Pancreas (tissue), 10 donors: ENCODE results near the gene ARCN1. TPM values are rescaled to one million over a fixed set of nuclear protein-coding genes. Genes with fewer than 3 reads are reported as not detected.

Experiments used
- ATAC-seq, 4 donors: fragments of 200-7000 bp; cut with Tn5 transposase; one replicate each; pipeline versions ENCODE4 v1.8.0 to v1.9.1; 2020; ENCODE audit warnings: mild to moderate bottlenecking in 4 of 4, moderate library complexity in 4 of 4
- DNase-seq, 6 donors: peaks; one replicate each; pipeline ENCODE4 v3.0.0-alpha.2; 2020
- FAIRE-seq: peaks from 2 replicates; lab custom pipeline; 2012; peaks lifted over from hg19 to GRCh38; lab: Jason Lieb, UNC
- H3K27ac ChIP-seq, 4 donors: fragments of 200-600 bp; sonication (generic); 1 replicate in 3 of 4; 2 replicates in 1 of 4; pipeline versions ENCODE4 v1.5.0 to v1.8.0; 2020
- H3K27me3 ChIP-seq, 4 donors: fragments of 200-600 bp; one replicate each; pipeline ENCODE4 v1.8.0; 2021
- H3K36me3 ChIP-seq, 3 donors: fragments of 200-600 bp; sonication (generic) in 1 of 3; one replicate each; pipeline versions ENCODE4 v1.5.0 to v1.8.0; 2020 to 2021
- H3K4me1 ChIP-seq, 3 donors: fragments of 200-600 bp; one replicate each; pipeline ENCODE4 v1.8.0; 2021
- H3K4me3 ChIP-seq, 4 donors: fragments of 200-600 bp; sonication (generic) in 2 of 4; one replicate each; pipeline versions ENCODE4 v1.5.0 to v1.8.0; 2020 to 2021
- H3K9me3 ChIP-seq, 4 donors: fragments of 200-600 bp; one replicate each; pipeline ENCODE4 v1.8.0; 2021
- CTCF ChIP-seq, 4 donors: fragments of 200-600 bp; sonication (generic) in 3 of 4; IDR thresholded peaks; one replicate each; pipeline versions ENCODE4 v1.5.0 to v1.8.0; 2021; ENCODE audit warnings: antibody characterized with exemption in 4 of 4
- WGBS, 2 donors: extraction: QIAGEN DNeasy Blood & Tissue Kit; methylation state at CpG; one replicate each; pipeline ENCODE4 v1.1.7; 2013; 5-methylcytosine and 5-hydroxymethylcytosine counted together
- intact Hi-C, 3 donors: fragments of 100-400 bp; cut with DNase I; formaldehyde crosslinking; loops; one replicate each; pipeline versions ENCODE4 v1.11.1 to v1.14.2; 2022
- polyA plus RNA-seq, 2 donors: library from polyadenylated mRNA; stranded (reverse); fragments of 200-250 nt; gene quantifications; one replicate each; pipeline ENCODE4 v1.2.3, GENCODE V29; 2013
- total RNA-seq, 6 donors: library from RNA; stranded (reverse); fragmentation: NEBNext Ultra II Directional in 4 of 6; extraction: Animal tissue kit (Norgen Biotek cat#: 25700) in 4 of 6; gene quantifications; one replicate each; pipeline versions ENCODE4 v1.2.1 to v1.2.4, GENCODE V29; 2021 to 2023
- donor health status: healthy with polysubstance abuse.
- donor health status: DM: no; HTN: no; CAD: no; lungs with moderate emphysema.
- donor health status: DM: no; HTN: no; CAD: no.
- donor health status: control.
- donor health status: control.
- donor health status: Bipolar disorder and iron deficiency.
- donor health status: DM: yes; HTN: yes; CAD: no.
- donor health status: DM: no; HTN: no; CAD: no.
- donor health status: DM: no; HTN: no; CAD: no.
- donor health status: DM: yes; HTN: yes; CAD: no.

ARCN1 gene
- total and polyA plus RNA-seq, 8 donors = 39.8 to 105 (median 86.3) TPM

- DNase-seq (no peak), ATAC-seq (no peak), FAIRE-seq (no peak)
- H3K36me3 ChIP-seq = peaks cover under 1 to 6% (median 4%) of the 10 kb centered on the region in 3 donors
- intact Hi-C loops = no loop called here
- no peaks in the 10 kb centered on the region for H3K27me3 ChIP-seq
- H3K4me1 ChIP-seq = peaks cover 6 to 8% (median 8%) of the 10 kb centered on the region in 3 donors
- no peak overlapping the region for H3K4me3 ChIP-seq
- no peak for TF ChIP-seq CTCF (IDR thresholded peaks at IDR 0.05)
- H3K27ac ChIP-seq = no peak overlapping the region
- no peaks in the 10 kb centered on the region for H3K9me3 ChIP-seq
- WGBS, 2 donors = 82 to 89% methylated on average over 2 of the region's 2 CpGs
Observed at GRCh38 chr11:118526688-118527087, 45.5 kb upstream of the ARCN1 start.

GRCh38 chr11:118527109-118527508 is 45.1 kb upstream of the ARCN1 start, which contains the start of gene TTC36:
Gene TTC36, plus strand, starts transcription at chr11:118527474. Its CDS starts 21 bp downstream, at chr11:118527495.
- intact Hi-C loops = no loop called here
- no peak within 1 kb of the TSS for H3K4me3 ChIP-seq
- no peaks in the 10 kb centered on the region for H3K27me3 ChIP-seq
- H3K9me3 ChIP-seq = no peaks in the 10 kb centered on the region
- no peak within 1 kb of the TSS for H3K27ac ChIP-seq
- peaks cover 6 to 8% (median 8%) of the 10 kb centered on the region in 3 donors for H3K4me1 ChIP-seq
- FAIRE-seq (no peak), DNase-seq (no peak), ATAC-seq (no peak)
- peaks cover 0 to 2% (median 2%) of the 10 kb centered on the region in 3 donors for H3K36me3 ChIP-seq
- WGBS, 2 donors = 48 to 58% methylated on average over 3 of the region's 3 CpGs
- TF ChIP-seq CTCF (IDR thresholded peaks at IDR 0.05) = no peak

GRCh38 chr11:118528511-118528910 is 43.7 kb upstream of the ARCN1 start:
- TF ChIP-seq CTCF (IDR thresholded peaks at IDR 0.05) = no peak
- Histone ChIP-seq H3K27ac (no peak overlapping the region), H3K36me3 (no peaks in the 10 kb centered on the region), H3K9me3 (no peaks in the 10 kb centered on the region), H3K27me3 (no peaks in the 10 kb centered on the region), H3K4me1 (peaks cover 6 to 8% (median 8%) of the 10 kb centered on the region in 3 donors), H3K4me3 (no peak overlapping the region)
- FAIRE-seq (no peak), DNase-seq (no peak), ATAC-seq (no peak)
- 85% methylated on average over 6 of the region's 6 CpGs for whole genome bisulfite sequencing, 2 donors
- intact Hi-C loops = no loop called here

GRCh38 chr11:118529584-118530175 is 42.5 kb upstream of the ARCN1 start:
- Histone ChIP-seq H3K27me3 (no peaks in the 10 kb centered on the region), H3K4me1 (peaks cover 6 to 8% (median 8%) of the 10 kb centered on the region in 3 donors), H3K4me3 (peak overlapping the region in 3 of 4 donors; percentile 76 to 99 (median 95)), H3K36me3 (no peaks in the 10 kb centered on the region), H3K27ac (peak overlapping the region in 1 of 4 donors; percentile 59), H3K9me3 (no peaks in the 10 kb centered on the region)
- 60 to 61% methylated on average over 5 of the region's 5 CpGs for WGBS, 2 donors
- intact Hi-C loops = no loop called here
- no peak for FAIRE-seq
- no peak for ATAC-seq
- no peak for TF ChIP-seq CTCF (IDR thresholded peaks at IDR 0.05)
- no peak for DNase-seq

GRCh38 chr11:118530180-118530682 is 42.0 kb upstream of the ARCN1 start:
- DNase-seq (peak in 2 of 6 donors; percentile 21 to 29), FAIRE-seq (no peak), ATAC-seq (peak; percentile 10 to 24 (median 16))
- intact Hi-C loops = no loop called here
- Histone ChIP-seq H3K4me1 (peaks cover 6 to 8% (median 8%) of the 10 kb centered on the region in 3 donors), H3K4me3 (peak overlapping the region; percentile 76 to 99 (median 96)), H3K27ac (peak overlapping the region; percentile 59 to 75 (median 71)), H3K27me3 (no peaks in the 10 kb centered on the region), H3K9me3 (no peaks in the 10 kb centered on the region), H3K36me3 (no peaks in the 10 kb centered on the region)
- no peak for TF ChIP-seq CTCF (IDR thresholded peaks at IDR 0.05)
- WGBS, 2 donors = 1 to 2% methylated on average over 17 to 31 of the region's 31 CpGs
